Neural progenitor cell (in vitro differentiated cells): ENCODE results near the gene FYN. TPM values are rescaled to one million over a fixed set of nuclear protein-coding genes. Genes with fewer than 3 reads are reported as not detected.

Experiments
- DNase-seq: peaks from one replicate; pipeline ENCODE4 v3.0.0-alpha.2; 2016; ENCODE audit warnings: low spot score
- H2AFZ ChIP-seq: fragments of 200-600 bp; sonication (generic); replicated peaks from 2 replicates; pipeline ENCODE4 v1.6.1; 2016; ENCODE audit warnings: antibody characterized with exemption
- H3F3A ChIP-seq: fragments of 200-600 bp; sonication (generic); 2 replicates; pipeline ENCODE4 v1.6.1; 2016; ENCODE audit warnings: antibody characterized with exemption, low read depth
- H3K27ac ChIP-seq: fragments of 200-600 bp; sonication (generic); 2 replicates; pipeline ENCODE4 v1.5.1; 2016; ENCODE audit warnings: mild to moderate bottlenecking
- H3K27me3 ChIP-seq: fragments of 200-600 bp; sonication (generic); 2 replicates; pipeline ENCODE4 v1.6.1; 2016; ENCODE audit warnings: mild to moderate bottlenecking, moderate library complexity
- H3K36me3 ChIP-seq: fragments of 200-600 bp; sonication (generic); 2 replicates; pipeline ENCODE4 v1.5.1; 2016
- H3K4me1 ChIP-seq: fragments of 200-600 bp; sonication (generic); 2 replicates; pipeline ENCODE4 v1.6.1; 2016; ENCODE audit warnings: mixed run types
- H3K4me2 ChIP-seq: fragments of 200-600 bp; sonication (generic); 2 replicates; pipeline ENCODE4 v1.6.1; 2016
- H3K4me3 ChIP-seq: fragments of 200-600 bp; sonication (generic); 2 replicates; pipeline ENCODE4 v1.5.1; 2016
- H3K79me2 ChIP-seq: fragments of 200-600 bp; sonication (generic); 2 replicates; pipeline ENCODE4 v1.6.1; 2016; ENCODE audit warnings: low read depth
- H3K9ac ChIP-seq: fragments of 200-600 bp; sonication (generic); 2 replicates; pipeline ENCODE4 v1.6.1; 2016
- H3K9me3 ChIP-seq: fragments of 200-600 bp; sonication (generic); 2 replicates; pipeline ENCODE4 v1.5.1; 2016; ENCODE audit warnings: low read depth
- H4K20me1 ChIP-seq: fragments of 200-600 bp; sonication (generic); 2 replicates; pipeline ENCODE4 v1.6.1; 2016; ENCODE audit warnings: low read depth
- H3K27ac Mint-ChIP-seq: 3 replicates; pipeline ENCODE4 v1.8.0; 2021; ENCODE audit warnings: mixed read lengths
- H3K27me3 Mint-ChIP-seq: 2 replicates; pipeline ENCODE4 v1.8.0; 2022; ENCODE audit warnings: low read depth, mild to moderate bottlenecking, inconsistent platforms, moderate library complexity, mixed read lengths; ENCODE audit not compliant: insufficient read depth
- H3K36me3 Mint-ChIP-seq: 3 replicates; pipeline ENCODE4 v1.8.0; 2021; ENCODE audit warnings: mixed read lengths
- H3K4me1 Mint-ChIP-seq: 3 replicates; pipeline ENCODE4 v1.8.0; 2021; ENCODE audit warnings: mixed read lengths
- H3K4me3 Mint-ChIP-seq: 3 replicates; pipeline ENCODE4 v1.8.0; 2021; ENCODE audit warnings: mild to moderate bottlenecking, moderate library complexity, mixed read lengths
- H3K9me3 Mint-ChIP-seq: 3 replicates; pipeline ENCODE4 v1.8.0; 2020; ENCODE audit warnings: mixed read lengths
- CTCF ChIP-seq: fragments of 200-600 bp; sonication (generic); IDR thresholded peaks from 2 replicates; pipeline ENCODE4 v1.5.1; 2017; ENCODE audit warnings: antibody characterized with exemption, mild to moderate bottlenecking
- EZH2 ChIP-seq: fragments of 200-600 bp; sonication (generic); IDR thresholded peaks from 2 replicates; pipeline ENCODE4 v1.6.1; 2017; ENCODE audit warnings: antibody characterized with exemption, mild to moderate bottlenecking, moderate library complexity
- EZH2phosphoT487 ChIP-seq: fragments of 200-600 bp; sonication (generic); IDR thresholded peaks from 2 replicates; pipeline ENCODE4 v1.6.1; 2017; ENCODE audit warnings: antibody characterized with exemption
- total RNA-seq: library from RNA; depleted of rRNA; stranded (reverse); fragments of >200 nt; gene quantifications from 2 replicates; pipeline ENCODE4 v1.2.3, GENCODE V29; 2015; ENCODE audit warnings: low replicate concordance

The FYN gene
- total RNA-seq, 1 donor from 2014 or later, result 167 TPM

- peaks cover 27% of the 10 kb centered on the region for H3K4me1 Mint-ChIP-seq
- H3K9me3 Mint-ChIP-seq, result peaks cover 3% of the 10 kb centered on the region
- DNase-seq, result peak; percentile 42
- no peak overlapping the region for H3K27ac ChIP-seq
- H3K36me3 ChIP-seq, result no peaks in the 10 kb centered on the region
- no peak overlapping the region for H3K4me3 ChIP-seq
- H4K20me1 ChIP-seq, result no peaks in the 10 kb centered on the region
- peaks cover 19% of the 10 kb centered on the region for H3K79me2 ChIP-seq
- no peak overlapping the region for H3K4me2 ChIP-seq
- H3K36me3 Mint-ChIP-seq, result peaks cover 41% of the 10 kb centered on the region
- peaks cover 3% of the 10 kb centered on the region for H3K27me3 Mint-ChIP-seq
- no peak overlapping the region for H3K9ac ChIP-seq
- H3K4me1 ChIP-seq, result peaks cover 14% of the 10 kb centered on the region
- no peaks in the 10 kb centered on the region for H3K9me3 ChIP-seq
- no peak for TF ChIP-seq EZH2
- peak; percentile 70 for TF ChIP-seq CTCF
- no peak for TF ChIP-seq EZH2phosphoT487
- H3K27me3 ChIP-seq, result no peaks in the 10 kb centered on the region
- no peak overlapping the region for H3K27ac Mint-ChIP-seq
- H3F3A ChIP-seq, result no peaks in the 10 kb centered on the region
- no peak overlapping the region for H2AFZ ChIP-seq
- no peak overlapping the region for H3K4me3 Mint-ChIP-seq
Measured at GRCh38 chr6:111721753-111722154, 151.5 kb downstream of the FYN start.

- Histone ChIP-seq H3K9ac (no peak overlapping the region), H2AFZ (no peak overlapping the region), H3K27ac (no peak overlapping the region), H3K4me2 (no peak overlapping the region), H3K9me3 (no peaks in the 10 kb centered on the region), H3F3A (no peaks in the 10 kb centered on the region), H3K27me3 (no peaks in the 10 kb centered on the region), H4K20me1 (no peaks in the 10 kb centered on the region), H3K4me3 (no peak overlapping the region), H3K79me2 (peaks cover 17% of the 10 kb centered on the region), H3K4me1 (peaks cover 14% of the 10 kb centered on the region), H3K36me3 (no peaks in the 10 kb centered on the region)
- no peak overlapping the region for H3K4me3 Mint-ChIP-seq
- H3K9me3 Mint-ChIP-seq, result peaks cover 3% of the 10 kb centered on the region
- peaks cover 3% of the 10 kb centered on the region for H3K27me3 Mint-ChIP-seq
- H3K36me3 Mint-ChIP-seq, result peaks cover 36% of the 10 kb centered on the region
- TF ChIP-seq EZH2phosphoT487, result no peak
- no peak for DNase-seq
- H3K4me1 Mint-ChIP-seq, result peaks cover 25% of the 10 kb centered on the region
- H3K27ac Mint-ChIP-seq, result no peak overlapping the region
Measured at GRCh38 chr6:111720931-111721496, 152.2 kb downstream of the FYN start.

GRCh38 chr6:111718990-111719389, 154.3 kb downstream of the FYN start:
- no peak overlapping the region for H3K9ac ChIP-seq
- H3K27ac ChIP-seq, result no peak overlapping the region
- H4K20me1 ChIP-seq, result no peaks in the 10 kb centered on the region
- H3K27ac Mint-ChIP-seq, result no peak overlapping the region
- H3K4me2 ChIP-seq, result peak overlapping the region; percentile 45
- no peak for TF ChIP-seq EZH2
- no peak for TF ChIP-seq EZH2phosphoT487
- TF ChIP-seq CTCF, result no peak
- H3K9me3 Mint-ChIP-seq, result peaks cover 3% of the 10 kb centered on the region
- DNase-seq, result no peak
- peaks cover 14% of the 10 kb centered on the region for H3K4me1 ChIP-seq
- no peaks in the 10 kb centered on the region for H3K9me3 ChIP-seq
- no peaks in the 10 kb centered on the region for H3F3A ChIP-seq
- H2AFZ ChIP-seq, result no peak overlapping the region
- no peaks in the 10 kb centered on the region for H3K27me3 ChIP-seq
- peaks cover 44% of the 10 kb centered on the region for H3K36me3 Mint-ChIP-seq
- peaks cover 5% of the 10 kb centered on the region for H3K27me3 Mint-ChIP-seq
- H3K4me1 Mint-ChIP-seq, result peaks cover 9% of the 10 kb centered on the region
- H3K4me3 ChIP-seq, result no peak overlapping the region
- H3K36me3 ChIP-seq, result no peaks in the 10 kb centered on the region
- no peak overlapping the region for H3K4me3 Mint-ChIP-seq
- H3K79me2 ChIP-seq, result peaks cover 13% of the 10 kb centered on the region

- peak; percentile 13 for DNase-seq
- H3K4me3 Mint-ChIP-seq, result no peak overlapping the region
- H3K4me1 ChIP-seq, result peaks cover 14% of the 10 kb centered on the region
Measured at GRCh38 chr6:111718326-111718725, 154.9 kb downstream of the FYN start.

More at GRCh38 chr6:111718326-111718725, 154.9 kb downstream of the FYN start:
- Mint-ChIP-seq H3K27me3 (peaks cover 5% of the 10 kb centered on the region), H3K36me3 (peaks cover 49% of the 10 kb centered on the region), H3K9me3 (peaks cover 3% of the 10 kb centered on the region), H3K27ac (peak overlapping the region; percentile 61), H3K4me1 (peaks cover 9% of the 10 kb centered on the region)
- H3K9me3 ChIP-seq, result no peaks in the 10 kb centered on the region
- no peaks in the 10 kb centered on the region for H3K27me3 ChIP-seq
- H3F3A ChIP-seq, result no peaks in the 10 kb centered on the region
- no peak for TF ChIP-seq CTCF
- TF ChIP-seq EZH2phosphoT487, result no peak
- TF ChIP-seq EZH2, result no peak
- H3K4me2 ChIP-seq, result peak overlapping the region; percentile 45
- H3K36me3 ChIP-seq, result no peaks in the 10 kb centered on the region
- no peak overlapping the region for H2AFZ ChIP-seq
- H3K27ac ChIP-seq, result no peak overlapping the region
- no peak overlapping the region for H3K9ac ChIP-seq
- no peak overlapping the region for H3K4me3 ChIP-seq
- peaks cover 13% of the 10 kb centered on the region for H3K79me2 ChIP-seq
- no peaks in the 10 kb centered on the region for H4K20me1 ChIP-seq
